Suprapubic skin (tissue), 3 donors: ENCODE data around the gene CHRDL2.

Source experiments
- POLR2AphosphoS5 ChIP-seq, 3 donors: sonication (generic); formaldehyde crosslinking; IDR thresholded peaks; one replicate each; pipeline ENCODE4 v1.6.1; 2017; ENCODE audit warnings: antibody characterized with exemption in 3 of 3
- TF ChIP-seq, protein P1 (sequence below), 2 donors: fragments of 200-600 bp in 1 of 2; fragments of 450-650 bp in 1 of 2; sonication (generic) in 1 of 2; IDR thresholded peaks; one replicate each; pipeline ENCODE4 v1.5.1; 2016 to 2019; ENCODE audit warnings: antibody characterized with exemption in 2 of 2, mild to moderate bottlenecking in 1 of 2, moderate library complexity in 1 of 2

DNA sequence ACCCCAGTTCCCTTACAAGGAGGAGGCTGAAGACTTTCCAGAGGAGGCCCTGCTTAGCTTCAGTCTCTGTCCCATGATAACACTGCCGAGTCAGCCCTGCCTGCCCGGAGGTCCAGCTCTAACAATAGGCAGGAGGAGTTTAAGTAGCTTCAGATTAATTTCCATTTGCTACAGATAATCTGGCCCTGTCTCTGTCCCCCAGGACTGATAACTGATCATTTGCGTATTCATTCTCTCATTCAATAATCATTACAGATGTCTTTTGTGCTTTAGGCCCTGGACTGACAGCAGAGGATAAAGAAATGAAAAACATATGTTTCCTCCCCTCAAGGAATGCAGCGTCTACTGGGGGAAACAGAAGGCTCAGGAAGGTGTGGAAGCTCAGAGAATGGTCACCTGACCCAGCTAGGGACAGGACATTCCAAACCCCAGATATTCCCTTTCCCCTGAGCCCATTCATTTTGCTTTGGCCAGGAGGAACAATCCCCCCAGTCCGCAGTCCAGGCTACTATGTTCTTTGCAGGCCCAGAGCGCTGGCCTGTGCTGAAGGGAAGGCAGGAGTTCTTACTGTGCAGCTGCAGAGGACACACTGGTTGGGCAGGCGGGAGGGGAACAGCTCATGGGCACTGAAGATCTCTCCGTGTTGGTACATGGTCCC, 20.8 kb downstream of the CHRDL2 start:
- TF ChIP-seq POLR2AphosphoS5 (IDR thresholded peaks at IDR 0.05) = no peak
- TF ChIP-seq, protein P1, sequence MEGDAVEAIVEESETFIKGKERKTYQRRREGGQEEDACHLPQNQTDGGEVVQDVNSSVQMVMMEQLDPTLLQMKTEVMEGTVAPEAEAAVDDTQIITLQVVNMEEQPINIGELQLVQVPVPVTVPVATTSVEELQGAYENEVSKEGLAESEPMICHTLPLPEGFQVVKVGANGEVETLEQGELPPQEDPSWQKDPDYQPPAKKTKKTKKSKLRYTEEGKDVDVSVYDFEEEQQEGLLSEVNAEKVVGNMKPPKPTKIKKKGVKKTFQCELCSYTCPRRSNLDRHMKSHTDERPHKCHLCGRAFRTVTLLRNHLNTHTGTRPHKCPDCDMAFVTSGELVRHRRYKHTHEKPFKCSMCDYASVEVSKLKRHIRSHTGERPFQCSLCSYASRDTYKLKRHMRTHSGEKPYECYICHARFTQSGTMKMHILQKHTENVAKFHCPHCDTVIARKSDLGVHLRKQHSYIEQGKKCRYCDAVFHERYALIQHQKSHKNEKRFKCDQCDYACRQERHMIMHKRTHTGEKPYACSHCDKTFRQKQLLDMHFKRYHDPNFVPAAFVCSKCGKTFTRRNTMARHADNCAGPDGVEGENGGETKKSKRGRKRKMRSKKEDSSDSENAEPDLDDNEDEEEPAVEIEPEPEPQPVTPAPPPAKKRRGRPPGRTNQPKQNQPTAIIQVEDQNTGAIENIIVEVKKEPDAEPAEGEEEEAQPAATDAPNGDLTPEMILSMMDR (IDR thresholded peaks at IDR 0.05) = no peak
